Endothelial cell of umbilical vein (primary cell): Measurements from ENCODE around the gene SPARC. TPM values are rescaled to one million over a fixed set of nuclear protein-coding genes. Genes with fewer than 3 reads are reported as not detected.

Experiments used
- BruUV-seq: library from RNA; stranded (reverse); fragments of 400-500 nt; replicated peaks from 2 replicates; lab custom pipeline; 2021; lab: Mats Ljungman, UMichigan
- CTCF ChIA-PET: fragments of 300-600, 350-600 bp; sonication (Branson Sonifier 250); formaldehyde crosslinking; loops from one replicate; lab custom pipeline; 2021; ENCODE audit warnings: antibody characterized with exemption, inconsistent platforms; lab: Charles Lee
- POLR2A ChIA-PET: fragments of 300-600, 350-600 bp; sonication (Branson Sonifier 250); formaldehyde crosslinking; loops from one replicate; lab custom pipeline; 2021; ENCODE audit warnings: antibody characterized with exemption, inconsistent platforms; lab: Charles Lee
- DNase-seq: peaks from one replicate; pipeline ENCODE4 v3.0.0-alpha.2; 2011; ENCODE audit warnings: low read depth, low spot score
- FAIRE-seq: peaks from 2 replicates; lab custom pipeline; 2011; peaks lifted over from hg19 to GRCh38; lab: Jason Lieb, UNC
- H2AFZ ChIP-seq: 2 replicates; pipeline ENCODE4 v1.6.0; 2012; ENCODE audit warnings: low read depth, low read length, control low read depth, inconsistent platforms
- H3K27ac ChIP-seq: 2 replicates; pipeline ENCODE4 v1.5.1; 2011; ENCODE audit warnings: low read depth, mild to moderate bottlenecking, control low read depth, low read length, moderate library complexity; ENCODE audit not compliant: insufficient read depth
- H3K27me3 ChIP-seq, 2 experiments: 2 replicates each; pipeline versions ENCODE4 v1.6.0 to v1.6.1; 2011; ENCODE audit warnings: low read length in 2 of 2, mixed read lengths in 1 of 2; ENCODE audit not compliant: control insufficient read depth in 2 of 2, insufficient read depth in 2 of 2
- H3K36me3 ChIP-seq, 2 experiments: 2 replicates in 1 of 2; 3 replicates in 1 of 2; pipeline ENCODE4 v1.5.1; 2011; ENCODE audit warnings: low read length in 2 of 2, mild to moderate bottlenecking in 1 of 2, moderate library complexity in 1 of 2; ENCODE audit not compliant: control insufficient read depth in 2 of 2, insufficient read depth in 2 of 2; ENCODE audit errors: extremely low read depth in 1 of 2
- H3K4me1 ChIP-seq: 3 replicates; pipeline ENCODE4 v1.5.1; 2011; ENCODE audit warnings: mild to moderate bottlenecking, low read length; ENCODE audit not compliant: control insufficient read depth, insufficient read depth; ENCODE audit errors: extremely low read depth
- H3K4me2 ChIP-seq: 2 replicates; pipeline ENCODE4 v1.6.1; 2011; ENCODE audit warnings: low read length, control low read depth, mixed read lengths; ENCODE audit not compliant: insufficient read depth
- H3K4me3 ChIP-seq, 3 experiments: fragments of 200-600 bp in 1 of 3; sonication (generic), shearing (Covaris generic) in 1 of 3; replicated peaks in 1 of 3; 2 replicates each; pipeline ENCODE4 v1.5.1; 2011 to 2016; ENCODE audit warnings: control low read depth in 3 of 3, low read length in 3 of 3, mild to moderate bottlenecking in 2 of 3, inconsistent platforms in 1 of 3, low read depth in 1 of 3, moderate library complexity in 1 of 3; ENCODE audit not compliant: insufficient read depth in 1 of 3
- H3K79me2 ChIP-seq: 2 replicates; pipeline ENCODE4 v1.6.0; 2012; ENCODE audit warnings: low read length, inconsistent platforms; ENCODE audit not compliant: control insufficient read depth, insufficient read depth
- H3K9ac ChIP-seq: replicated peaks from 2 replicates; pipeline ENCODE3; 2011; ENCODE audit warnings: low read length, control low read depth; ENCODE audit not compliant: insufficient read depth; ENCODE audit errors: extremely low read depth
- H3K9me1 ChIP-seq: replicated peaks from 3 replicates; pipeline ENCODE4 v1.6.0; 2011; ENCODE audit warnings: mild to moderate bottlenecking, low read length; ENCODE audit not compliant: control insufficient read depth, insufficient read depth; ENCODE audit errors: extremely low read depth
- H3K9me3 ChIP-seq: replicated peaks from 2 replicates; pipeline ENCODE4 v1.5.1; 2012; ENCODE audit warnings: low read length, inconsistent platforms; ENCODE audit not compliant: control insufficient read depth, insufficient read depth
- H4K20me1 ChIP-seq: replicated peaks from 2 replicates; pipeline ENCODE3; 2011; ENCODE audit warnings: mild to moderate bottlenecking, low read length; ENCODE audit not compliant: control insufficient read depth, insufficient read depth; ENCODE audit errors: extremely low read depth
- CTCF ChIP-seq, 2 donors: IDR thresholded peaks; 1 replicate in 1 of 2; 2 replicates in 1 of 2; pipeline ENCODE4 v1.5.1; 2011; ENCODE audit warnings: low read length in 2 of 2, mild to moderate bottlenecking in 2 of 2, moderate library complexity in 2 of 2, control low read depth in 1 of 2, inconsistent platforms in 1 of 2, low read depth in 1 of 2; ENCODE audit not compliant: insufficient read depth in 1 of 2; ENCODE audit errors: extremely low read depth in 1 of 2
- EZH2 ChIP-seq: IDR thresholded peaks from 2 replicates; pipeline ENCODE4 v1.6.1; 2012; ENCODE audit warnings: borderline replicate concordance, low read depth, mild to moderate bottlenecking, moderate library complexity, low read length, inconsistent platforms; ENCODE audit not compliant: severe bottlenecking
- FOS ChIP-seq: IDR thresholded peaks from 2 replicates; pipeline ENCODE4 v1.6.1; 2011; ENCODE audit warnings: mild to moderate bottlenecking, low read length, moderate library complexity, borderline replicate concordance; ENCODE audit not compliant: insufficient read depth
- GATA2 ChIP-seq: IDR thresholded peaks from 2 replicates; pipeline ENCODE4 v1.7.0; 2011; ENCODE audit warnings: low read depth, mild to moderate bottlenecking, moderate library complexity, mixed read lengths, low read length; ENCODE audit not compliant: insufficient read length, insufficient read depth
- JUN ChIP-seq: IDR thresholded peaks from 2 replicates; pipeline ENCODE4 v1.6.1; 2011; ENCODE audit warnings: borderline replicate concordance, low read depth; ENCODE audit not compliant: insufficient read length, insufficient read depth
- MAX ChIP-seq: IDR thresholded peaks from 2 replicates; pipeline ENCODE4 v1.6.1; 2011; ENCODE audit not compliant: insufficient read depth, insufficient read length
- MYC ChIP-seq: IDR thresholded peaks from one replicate; pipeline ENCODE4 v1.6.1; 2011; ENCODE audit warnings: mild to moderate bottlenecking, low read depth, low read length
- POLR2A ChIP-seq: IDR thresholded peaks from 2 replicates; pipeline ENCODE4 v1.6.1; 2012; ENCODE audit warnings: low read depth, mild to moderate bottlenecking, control low read depth, low read length
- POLR2AphosphoS5 ChIP-seq: IDR thresholded peaks from 2 replicates; pipeline ENCODE4 v1.6.1; 2012; ENCODE audit warnings: low read depth, mild to moderate bottlenecking, control low read depth, low read length, moderate library complexity; ENCODE audit not compliant: insufficient read depth
- dilution Hi-C: fragments of 300-500 bp; cut with MboI; formaldehyde crosslinking; loops from one replicate; pipeline ENCODE4 v1.15.0; 2019; ENCODE audit warnings: low sequenced_read_pairs; ENCODE audit not compliant: extremely low pct_ligation_motif_present
- intact Hi-C: fragments of 100-400 bp; cut with micrococcal nuclease; formaldehyde crosslinking; loops from one replicate; pipeline ENCODE4 v1.10.0; 2022
- polyA plus RNA-seq, 4 experiments: library from polyadenylated mRNA; depleted of rRNA in 3 of 4; stranded (reverse) in 3 of 4; unstranded in 1 of 4; fragments of >200 nt; gene quantifications; 2 replicates each; pipeline versions ENCODE4 v1.2.1 to v1.2.3, GENCODE V29; 2011 to 2012; ENCODE audit warnings: missing spikeins in 1 of 4
- total RNA-seq: library from RNA; stranded (reverse); gene quantifications from 2 replicates; pipeline ENCODE4 v1.2.3, GENCODE V29; 2021

The SPARC gene
- total and polyA plus RNA-seq, 2 donors (not counting 3 experiments of a cell fraction or from before 2014, with no cell fraction given): 2,962 to 3,114 TPM

GRCh38 chr5:151709109-151709735 lies 22.5 kb upstream of the SPARC start:
- H3K9me3 ChIP-seq: no peaks in the 10 kb centered on the region
- TF ChIP-seq POLR2AphosphoS5: no peak
- TF ChIP-seq CTCF (IDR thresholded peaks at IDR 0.05; ENCODE audit: extremely low read depth in 1 of 2, insufficient read depth in 1 of 2, low read depth in 1 of 2, low read length in 2 of 2): no peak
- no peak for TF ChIP-seq JUN
- TF ChIP-seq POLR2A: no peak
- no peak for TF ChIP-seq FOS
- TF ChIP-seq GATA2: no peak
- TF ChIP-seq MYC: no peak
- no peak for TF ChIP-seq MAX
- TF ChIP-seq EZH2: no peak
- intact Hi-C loops (no loop called here), dilution Hi-C loops (no loop called here)
- no peak overlapping the region for H3K4me3 ChIP-seq
- H3K27ac ChIP-seq: no peak overlapping the region
- H3K9me1 ChIP-seq: no peaks in the 10 kb centered on the region
- FAIRE-seq: no peak
- H2AFZ ChIP-seq: no peak overlapping the region
- no peaks in the 10 kb centered on the region for H3K79me2 ChIP-seq
- H3K27me3 ChIP-seq: no peaks in the 10 kb centered on the region
- no peak for DNase-seq
- BruUV-seq: no TSS peak
- H3K36me3 ChIP-seq: no peaks in the 10 kb centered on the region
- peaks cover 13% of the 10 kb centered on the region for H3K4me1 ChIP-seq
- no peaks in the 10 kb centered on the region for H4K20me1 ChIP-seq
- POLR2A ChIA-PET: no interaction called here
- no peak overlapping the region for H3K4me2 ChIP-seq
- H3K9ac ChIP-seq: no peak overlapping the region
- CTCF ChIA-PET: interaction anchor here (0.8 to 3.4 kb wide), 5 partner anchors 10 to 50 kb away, joined by 3 to 21 read pairs (median 3); no protein-coding TSS in a partner anchor
